Parathyroid adenoma (tissue), 2 donors: Measurements from ENCODE around the gene ZCCHC17.
A peak's percentile ranks its signal among the peaks of the same experiment; 100 is the strongest.

Experiments
- H2AFZ ChIP-seq: fragments of 300-600 bp; sonication (generic); one replicate; pipeline ENCODE4 v1.7.0; 2017; ENCODE audit warnings: antibody characterized with exemption, mild to moderate bottlenecking
- H3K27ac ChIP-seq: fragments of 300-600 bp; sonication (generic); one replicate; pipeline ENCODE4 v1.7.0; 2017
- H3K27me3 ChIP-seq: fragments of 300-600 bp; sonication (generic); one replicate; pipeline ENCODE4 v1.7.0; 2017; ENCODE audit warnings: low read length; ENCODE audit not compliant: control insufficient read depth, insufficient read depth
- H3K36me3 ChIP-seq: fragments of 300-600 bp; sonication (generic); one replicate; pipeline ENCODE4 v1.7.0; 2017; ENCODE audit warnings: low read length; ENCODE audit not compliant: control insufficient read depth, insufficient read depth
- H3K4me1 ChIP-seq: fragments of 300-600 bp; sonication (generic); one replicate; pipeline ENCODE4 v1.7.0; 2017; ENCODE audit warnings: control low read depth
- H3K4me2 ChIP-seq: fragments of 300-600 bp; sonication (generic); one replicate; pipeline ENCODE4 v1.7.0; 2017; ENCODE audit warnings: low read length
- H3K4me3 ChIP-seq: fragments of 300-600 bp; sonication (generic); one replicate; pipeline ENCODE4 v1.7.0; 2017; ENCODE audit warnings: low read depth, low read length
- H3K79me2 ChIP-seq: fragments of 300-600 bp; sonication (generic); one replicate; pipeline ENCODE4 v1.7.0; 2017; ENCODE audit warnings: control low read depth
- H3K9ac ChIP-seq: fragments of 300-600 bp; sonication (generic); one replicate; pipeline ENCODE4 v1.7.0; 2017; ENCODE audit warnings: mild to moderate bottlenecking
- H3K9me3 ChIP-seq: fragments of 300-600 bp; sonication (generic); one replicate; pipeline ENCODE4 v1.7.0; 2017; ENCODE audit warnings: low read length; ENCODE audit not compliant: control insufficient read depth
- TF ChIP-seq, protein P1 (sequence below): fragments of 300-600 bp; sonication (generic); IDR thresholded peaks from one replicate; pipeline ENCODE4 v1.7.0; 2017; ENCODE audit warnings: antibody characterized with exemption, mild to moderate bottlenecking
- donor health status: primary hyperparathyroidism.

The ZCCHC17 gene

DNA sequence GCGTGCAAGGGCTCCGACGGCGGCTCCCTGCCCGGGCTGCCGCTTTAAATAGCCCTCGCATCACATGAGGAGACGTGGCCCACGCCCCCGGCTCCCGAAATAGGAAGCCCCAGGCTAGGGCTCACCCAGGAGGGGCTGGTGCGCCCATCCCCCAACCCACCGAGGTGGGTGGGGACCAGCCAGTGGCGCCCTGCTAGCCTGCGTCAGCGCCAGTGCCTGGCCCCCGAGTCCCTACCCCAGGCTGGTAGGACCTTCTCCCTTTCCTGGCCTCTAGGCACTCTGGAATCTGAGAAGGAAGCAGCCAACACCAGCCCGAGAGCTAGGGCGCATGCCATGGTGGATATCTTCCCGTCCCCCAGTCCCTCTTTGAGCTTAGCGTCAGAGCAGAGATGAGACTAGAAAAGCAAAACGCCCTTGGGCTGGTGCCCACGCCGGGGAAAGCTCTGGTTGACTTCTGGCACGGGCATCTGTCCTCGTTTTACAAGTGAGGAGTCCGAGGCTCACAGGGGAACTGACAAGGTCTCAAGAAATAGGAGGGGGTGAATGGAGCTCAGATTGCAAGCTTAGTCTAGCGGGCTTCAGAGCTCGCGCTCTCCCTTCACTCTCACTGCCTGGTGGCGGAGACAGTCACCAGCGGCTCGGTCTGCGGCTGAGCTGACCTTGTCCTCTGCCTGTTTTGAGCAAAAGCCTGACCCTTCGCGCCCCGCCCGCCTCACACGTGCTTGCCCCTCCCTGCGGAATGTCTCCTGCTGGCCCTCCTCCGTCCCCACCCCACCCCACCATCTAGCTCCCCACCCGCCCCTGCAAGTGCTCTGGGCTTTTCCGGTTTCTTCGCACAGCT lies 76.4 kb downstream of the ZCCHC17 start, which contains the start of gene FABP3:
Gene FABP3 (minus strand): TSS at position 21 of the 841 bp plus-strand sequence. CDS start 62 bp downstream, outside the sequence.
- H3K4me2 ChIP-seq = peak within 1 kb of the TSS; percentile 76
- no peaks in the 10 kb centered on the region for H3K36me3 ChIP-seq
- no peaks in the 10 kb centered on the region for H3K9me3 ChIP-seq
- H3K79me2 ChIP-seq = no peaks in the 10 kb centered on the region
- peak within 1 kb of the TSS; percentile 90 for H2AFZ ChIP-seq
- TF ChIP-seq, protein P1, sequence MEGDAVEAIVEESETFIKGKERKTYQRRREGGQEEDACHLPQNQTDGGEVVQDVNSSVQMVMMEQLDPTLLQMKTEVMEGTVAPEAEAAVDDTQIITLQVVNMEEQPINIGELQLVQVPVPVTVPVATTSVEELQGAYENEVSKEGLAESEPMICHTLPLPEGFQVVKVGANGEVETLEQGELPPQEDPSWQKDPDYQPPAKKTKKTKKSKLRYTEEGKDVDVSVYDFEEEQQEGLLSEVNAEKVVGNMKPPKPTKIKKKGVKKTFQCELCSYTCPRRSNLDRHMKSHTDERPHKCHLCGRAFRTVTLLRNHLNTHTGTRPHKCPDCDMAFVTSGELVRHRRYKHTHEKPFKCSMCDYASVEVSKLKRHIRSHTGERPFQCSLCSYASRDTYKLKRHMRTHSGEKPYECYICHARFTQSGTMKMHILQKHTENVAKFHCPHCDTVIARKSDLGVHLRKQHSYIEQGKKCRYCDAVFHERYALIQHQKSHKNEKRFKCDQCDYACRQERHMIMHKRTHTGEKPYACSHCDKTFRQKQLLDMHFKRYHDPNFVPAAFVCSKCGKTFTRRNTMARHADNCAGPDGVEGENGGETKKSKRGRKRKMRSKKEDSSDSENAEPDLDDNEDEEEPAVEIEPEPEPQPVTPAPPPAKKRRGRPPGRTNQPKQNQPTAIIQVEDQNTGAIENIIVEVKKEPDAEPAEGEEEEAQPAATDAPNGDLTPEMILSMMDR = no peak
- H3K4me3 ChIP-seq = peak within 1 kb of the TSS; percentile 14
- peak within 1 kb of the TSS; percentile 65 for H3K27ac ChIP-seq
- H3K4me1 ChIP-seq = peaks cover 4% of the 10 kb centered on the region
- no peak within 1 kb of the TSS for H3K9ac ChIP-seq
- no peaks in the 10 kb centered on the region for H3K27me3 ChIP-seq

DNA sequence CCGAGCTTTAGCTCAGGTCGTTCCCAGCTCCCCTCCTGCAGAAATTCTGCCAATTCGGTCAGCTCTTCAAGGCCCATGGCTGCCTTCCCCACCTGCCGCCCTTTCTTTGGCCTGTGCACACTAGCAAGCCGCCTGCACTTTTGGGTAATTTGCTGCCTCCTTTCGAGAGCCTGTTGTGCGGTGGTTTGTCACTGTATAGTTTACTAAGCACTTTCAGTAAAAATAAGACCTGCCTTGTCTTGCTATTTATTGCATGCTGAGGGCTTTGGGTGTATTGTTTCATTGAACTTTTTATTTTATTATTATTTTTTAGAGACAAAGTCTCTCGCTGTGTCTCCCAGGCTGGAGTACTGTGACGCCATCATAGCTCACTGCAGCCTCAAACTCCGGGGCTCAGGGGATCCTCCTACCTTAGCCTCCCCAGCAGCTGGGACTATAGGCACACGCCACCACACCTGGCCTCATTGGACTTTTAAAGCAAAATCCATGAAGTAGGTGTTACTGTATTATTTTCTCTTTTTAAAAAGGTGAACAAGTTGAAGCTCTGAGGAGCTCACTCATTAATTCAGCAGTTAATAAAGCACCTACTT lies 77.2 kb downstream of the ZCCHC17 start:
- Histone ChIP-seq H3K4me1 (no peaks in the 10 kb centered on the region), H3K27ac (no peak overlapping the region), H3K9me3 (no peaks in the 10 kb centered on the region), H3K27me3 (no peaks in the 10 kb centered on the region), H2AFZ (peak overlapping the region; percentile 90), H3K36me3 (no peaks in the 10 kb centered on the region), H3K9ac (no peak overlapping the region), H3K4me2 (peak overlapping the region; percentile 76), H3K4me3 (peak overlapping the region; percentile 14), H3K79me2 (no peaks in the 10 kb centered on the region)
- TF ChIP-seq, protein P1 = no peak

GRCh38 chr1:31374511-31375196 lies 77.8 kb downstream of the ZCCHC17 start:
- Histone ChIP-seq H3K36me3 (no peaks in the 10 kb centered on the region), H2AFZ (no peak overlapping the region), H3K4me1 (no peaks in the 10 kb centered on the region), H3K4me2 (no peak overlapping the region), H3K9me3 (no peaks in the 10 kb centered on the region), H3K79me2 (no peaks in the 10 kb centered on the region), H3K9ac (no peak overlapping the region), H3K27ac (no peak overlapping the region), H3K4me3 (no peak overlapping the region), H3K27me3 (no peaks in the 10 kb centered on the region)
- TF ChIP-seq, protein P1 = no peak

GRCh38 chr1:31376375-31377134 lies 79.7 kb downstream of the ZCCHC17 start:
- no peaks in the 10 kb centered on the region for H3K4me1 ChIP-seq
- TF ChIP-seq, protein P1 = no peak
- H3K27me3 ChIP-seq = no peaks in the 10 kb centered on the region
- no peak overlapping the region for H3K9ac ChIP-seq
- no peak overlapping the region for H2AFZ ChIP-seq
- H3K4me3 ChIP-seq = no peak overlapping the region
- H3K27ac ChIP-seq = no peak overlapping the region
- H3K4me2 ChIP-seq = no peak overlapping the region
- H3K36me3 ChIP-seq = no peaks in the 10 kb centered on the region
- no peaks in the 10 kb centered on the region for H3K79me2 ChIP-seq
- H3K9me3 ChIP-seq = no peaks in the 10 kb centered on the region
